ENCODE measurements around the gene SCAMP4. TPM values are rescaled to one million over a fixed set of nuclear protein-coding genes. Genes with fewer than 3 reads are reported as not detected.
A peak's percentile ranks its signal among the peaks of the same experiment; 100 is the strongest.
"Not testable (repeated sequence)": the region's sequence is repeated elsewhere in the genome, so short reads cannot be mapped to it uniquely, and the experiment has no call there.

The SCAMP4 gene
- polyA plus RNA-seq, 4 donors, result 31.3 to 39.4 (median 36.0) TPM

GRCh38 chr19:1883784-1884183 lies 21.4 kb upstream of the SCAMP4 start:
- Histone ChIP-seq H3K9me3 (ENCODE audit: control insufficient read depth in 2 of 2, insufficient read depth in 1 of 2, low read depth in 1 of 2, low read length in 1 of 2) (no peaks in the 10 kb centered on the region), H3K27me3 (ENCODE audit: control insufficient read depth in 3 of 3, insufficient read depth in 3 of 3, low read length in 3 of 3) (no peaks in the 10 kb centered on the region), H3K27ac (ENCODE audit: low read depth in 1 of 3, low read length in 2 of 3) (peak overlapping the region in 2 of 3 donors; percentile 42 to 77), H3K4me3 (ENCODE audit: low read depth in 1 of 3, low read length in 3 of 3) (peak overlapping the region in 2 of 3 donors; percentile 90 to 98), H3K4me1 (ENCODE audit: control insufficient read depth in 3 of 3, insufficient read depth in 2 of 3, low read depth in 1 of 3, low read length in 2 of 3) (peaks cover 0 to 13% (median 5%) of the 10 kb centered on the region in 3 donors), H3K36me3 (ENCODE audit: control insufficient read depth in 3 of 3, insufficient read depth in 2 of 3, low read depth in 1 of 3, low read length in 3 of 3) (peaks cover 0 to 37% (median 0%) of the 10 kb centered on the region in 3 donors)
- FAIRE-seq (no peak), DNase-seq (peak in 1 of 2 donors; percentile 37)
- 15 to 30% (median 19%) methylated on average over 8 of the region's 8 CpGs for WGBS, 3 donors

- H3K9me3 ChIP-seq (ENCODE audit: control insufficient read depth in 2 of 2, insufficient read depth in 1 of 2, low read depth in 1 of 2, low read length in 1 of 2), result no peaks in the 10 kb centered on the region
- peaks cover 0 to 13% (median 5%) of the 10 kb centered on the region in 3 donors for H3K4me1 ChIP-seq (ENCODE audit: control insufficient read depth in 3 of 3, insufficient read depth in 2 of 3, low read depth in 1 of 3, low read length in 2 of 3)
- FAIRE-seq (no peak), DNase-seq (peak; percentile 50 to 65)
- peak overlapping the region; percentile 76 to 80 (median 77) for H3K27ac ChIP-seq (ENCODE audit: low read depth in 1 of 3, low read length in 2 of 3)
- H3K36me3 ChIP-seq (ENCODE audit: control insufficient read depth in 3 of 3, insufficient read depth in 2 of 3, low read depth in 1 of 3, low read length in 3 of 3), result peaks cover 0 to 35% (median 0%) of the 10 kb centered on the region in 3 donors
- H3K4me3 ChIP-seq (ENCODE audit: low read depth in 1 of 3, low read length in 3 of 3), result peak overlapping the region; percentile 83 to 98 (median 90)
- H3K27me3 ChIP-seq (ENCODE audit: control insufficient read depth in 3 of 3, insufficient read depth in 3 of 3, low read length in 3 of 3), result no peaks in the 10 kb centered on the region
- 0 to 3% (median 0%) methylated on average over 11 of the region's 11 CpGs for WGBS, 3 donors
Measured at GRCh38 chr19:1884291-1884718, 20.9 kb upstream of the SCAMP4 start.

GRCh38 chr19:1884719-1885334 lies 20.4 kb upstream of the SCAMP4 start:
- H3K4me1 ChIP-seq (ENCODE audit: control insufficient read depth in 3 of 3, insufficient read depth in 2 of 3, low read depth in 1 of 3, low read length in 2 of 3), result peaks cover 0 to 13% (median 5%) of the 10 kb centered on the region in 3 donors
- H3K27ac ChIP-seq (ENCODE audit: low read depth in 1 of 3, low read length in 2 of 3), result peak overlapping the region; percentile 76 to 80 (median 77)
- no peaks in the 10 kb centered on the region for H3K27me3 ChIP-seq (ENCODE audit: control insufficient read depth in 3 of 3, insufficient read depth in 3 of 3, low read length in 3 of 3)
- DNase-seq, result peak in 1 of 2 donors; percentile 45
- WGBS, 3 donors, result 0 to 1% (median 0%) methylated on average over 22 to 56 of the region's 56 CpGs
- H3K9me3 ChIP-seq (ENCODE audit: control insufficient read depth in 2 of 2, insufficient read depth in 1 of 2, low read depth in 1 of 2, low read length in 1 of 2), result no peaks in the 10 kb centered on the region
- FAIRE-seq, result no peak
- H3K36me3 ChIP-seq (ENCODE audit: control insufficient read depth in 3 of 3, insufficient read depth in 2 of 3, low read depth in 1 of 3, low read length in 3 of 3), result peaks cover 0 to 35% (median 0%) of the 10 kb centered on the region in 3 donors
- H3K4me3 ChIP-seq (ENCODE audit: low read depth in 1 of 3, low read length in 3 of 3), result peak overlapping the region; percentile 83 to 98 (median 90)

DNA sequence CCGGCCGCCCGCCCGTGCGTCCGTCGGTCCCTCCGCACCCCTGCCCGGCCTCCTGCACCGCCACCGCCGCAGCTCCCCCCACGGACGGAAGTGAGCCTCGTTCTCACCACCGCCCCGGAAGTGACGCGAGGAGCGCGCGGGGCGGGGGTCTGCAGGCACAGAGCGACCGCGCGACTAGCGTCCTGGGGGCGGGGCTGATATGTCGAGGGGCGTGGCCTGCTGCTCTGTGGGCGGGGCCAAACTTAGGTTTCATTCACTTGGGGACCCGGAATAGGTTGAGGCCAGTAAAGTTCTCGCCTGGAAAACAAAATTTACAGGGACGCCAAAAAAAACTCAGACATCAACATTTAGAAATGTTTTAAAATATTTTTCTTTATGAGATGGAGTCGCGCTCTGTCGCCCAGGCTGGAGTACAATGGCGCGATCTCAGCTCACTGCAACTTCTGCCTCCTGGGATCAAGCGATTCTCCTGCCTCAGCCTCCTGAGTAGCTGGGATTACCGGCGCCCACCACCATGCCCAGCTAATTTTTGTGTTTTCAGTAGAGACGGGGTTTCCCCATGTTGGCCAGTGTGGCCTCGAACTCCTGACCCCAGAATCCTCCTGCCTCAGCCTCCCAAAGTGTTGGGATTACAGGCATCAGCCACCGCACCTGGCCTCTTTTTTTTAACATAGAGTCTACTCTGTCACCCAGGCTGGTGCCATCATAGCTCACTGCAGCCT lies 19.6 kb upstream of the SCAMP4 start, which contains the start of gene ABHD17A:
TSS of gene ABHD17A (minus strand) at position 99 of the 722 bp plus-strand sequence. CDS start 3,930 bp downstream, outside the sequence.
- Histone ChIP-seq H3K4me3 (ENCODE audit: low read depth in 1 of 3, low read length in 3 of 3) (peak within 1 kb of the TSS; percentile 83 to 98 (median 90)), H3K36me3 (ENCODE audit: control insufficient read depth in 3 of 3, insufficient read depth in 2 of 3, low read depth in 1 of 3, low read length in 3 of 3) (peaks cover 0 to 28% (median 0%) of the 10 kb centered on the region in 3 donors), H3K27ac (ENCODE audit: low read depth in 1 of 3, low read length in 2 of 3) (peak within 1 kb of the TSS; percentile 76 to 80 (median 77)), H3K4me1 (ENCODE audit: control insufficient read depth in 3 of 3, insufficient read depth in 2 of 3, low read depth in 1 of 3, low read length in 2 of 3) (peaks cover 0 to 13% (median 5%) of the 10 kb centered on the region in 3 donors)
- H3K27me3 ChIP-seq (ENCODE audit: control insufficient read depth in 3 of 3, insufficient read depth in 3 of 3, low read length in 3 of 3); FAIRE-seq; H3K9me3 ChIP-seq (ENCODE audit: control insufficient read depth in 2 of 2, insufficient read depth in 1 of 2, low read depth in 1 of 2, low read length in 1 of 2): not testable (repeated sequence)
- WGBS, 3 donors, result 19 to 25% (median 24%) methylated on average over 37 to 46 of the region's 46 CpGs
- DNase-seq, result peak; percentile 92 to 96

DNA sequence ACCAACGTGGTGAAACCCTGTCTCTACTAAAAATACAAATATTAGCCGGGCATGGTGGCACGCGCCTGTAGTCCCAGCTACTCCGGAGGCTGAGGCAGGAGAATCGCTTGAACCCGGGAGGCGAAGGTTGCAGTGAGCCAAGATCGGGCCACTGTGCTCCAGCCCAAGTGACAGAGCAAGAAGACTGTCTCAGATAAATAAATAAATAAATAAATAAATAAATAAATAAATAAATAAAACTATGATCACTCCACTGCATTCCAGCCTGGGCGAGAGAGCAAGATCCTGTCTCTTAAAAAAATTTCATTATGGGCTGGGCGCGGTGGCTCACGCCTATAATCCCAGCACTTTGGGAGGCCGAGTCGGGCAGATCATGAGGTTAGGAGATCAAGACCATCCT lies 18.8 kb upstream of the SCAMP4 start:
- Histone ChIP-seq H3K4me1 (ENCODE audit: control insufficient read depth in 3 of 3, insufficient read depth in 2 of 3, low read depth in 1 of 3, low read length in 2 of 3) (peaks cover 0 to 13% (median 5%) of the 10 kb centered on the region in 3 donors), H3K36me3 (ENCODE audit: control insufficient read depth in 3 of 3, insufficient read depth in 2 of 3, low read depth in 1 of 3, low read length in 3 of 3) (peaks cover 0 to 23% (median 0%) of the 10 kb centered on the region in 3 donors)
- not testable (repeated sequence) for FAIRE-seq; H3K9me3 ChIP-seq (ENCODE audit: control insufficient read depth in 2 of 2, insufficient read depth in 1 of 2, low read depth in 1 of 2, low read length in 1 of 2); H3K4me3 ChIP-seq (ENCODE audit: low read depth in 1 of 3, low read length in 3 of 3); H3K27me3 ChIP-seq (ENCODE audit: control insufficient read depth in 3 of 3, insufficient read depth in 3 of 3, low read length in 3 of 3); DNase-seq; H3K27ac ChIP-seq (ENCODE audit: low read depth in 1 of 3, low read length in 2 of 3)
- 91 to 93% (median 92%) methylated on average over 15 of the region's 15 CpGs for whole genome bisulfite sequencing, 3 donors

DNA sequence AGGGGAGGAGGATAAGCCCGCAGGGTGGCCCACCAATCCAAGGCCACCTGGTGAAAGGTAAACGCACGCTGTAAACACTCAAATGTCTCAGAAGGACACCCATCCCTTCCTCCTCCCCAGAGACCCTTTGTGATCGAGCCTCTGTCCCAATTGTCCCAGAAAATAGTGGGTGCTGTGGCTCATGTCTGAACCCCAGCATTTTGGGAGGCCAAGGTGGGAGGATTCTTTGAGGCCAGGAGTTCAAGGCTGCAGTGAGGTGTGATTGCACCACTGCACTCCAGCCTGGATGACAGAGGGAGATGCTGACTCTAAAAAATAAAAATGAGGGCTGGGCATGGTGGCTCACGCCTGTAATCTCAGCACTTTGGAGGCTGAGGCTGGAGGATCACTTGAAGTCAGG lies 16.8 kb upstream of the SCAMP4 start:
- H3K36me3 ChIP-seq (ENCODE audit: control insufficient read depth in 3 of 3, insufficient read depth in 2 of 3, low read depth in 1 of 3, low read length in 3 of 3), result peaks cover 0 to 5% (median 0%) of the 10 kb centered on the region in 3 donors
- DNase-seq (no peak), FAIRE-seq (no peak)
- no peaks in the 10 kb centered on the region for H3K27me3 ChIP-seq (ENCODE audit: control insufficient read depth in 3 of 3, insufficient read depth in 3 of 3, low read length in 3 of 3)
- H3K27ac ChIP-seq (ENCODE audit: low read depth in 1 of 3, low read length in 2 of 3), result no peak overlapping the region
- WGBS, 3 donors, result 83 to 92% (median 85%) methylated on average over 5 of the region's 5 CpGs
- H3K4me1 ChIP-seq (ENCODE audit: control insufficient read depth in 3 of 3, insufficient read depth in 2 of 3, low read depth in 1 of 3, low read length in 2 of 3), result peaks cover 0 to 11% (median 0%) of the 10 kb centered on the region in 3 donors
- no peaks in the 10 kb centered on the region for H3K9me3 ChIP-seq (ENCODE audit: control insufficient read depth in 2 of 2, insufficient read depth in 1 of 2, low read depth in 1 of 2, low read length in 1 of 2)
- no peak overlapping the region for H3K4me3 ChIP-seq (ENCODE audit: low read depth in 1 of 3, low read length in 3 of 3)

DNA sequence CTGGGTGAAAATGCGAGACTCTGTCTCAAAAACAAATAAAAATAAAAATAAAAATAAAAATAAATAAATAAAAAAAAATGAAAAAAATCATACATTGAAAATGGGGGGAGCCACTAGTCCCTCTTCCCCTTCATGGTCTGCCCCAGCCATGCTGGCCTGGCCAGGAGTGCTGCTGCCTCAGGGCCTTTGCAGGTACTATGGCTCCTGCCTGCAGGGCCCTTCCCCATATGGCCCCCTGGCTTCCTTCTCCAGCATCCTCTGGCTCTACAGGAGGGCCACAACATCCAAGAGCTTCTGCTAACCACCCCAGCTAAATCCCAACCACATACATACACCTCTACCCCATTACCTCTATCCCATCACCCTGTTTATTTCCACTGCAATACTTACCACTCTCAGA lies 15.3 kb upstream of the SCAMP4 start:
- WGBS, 3 donors, result 94 to 100% (median 98%) methylated on average over 1 of the region's 1 CpG
- DNase-seq (no peak), FAIRE-seq (no peak)
- no peaks in the 10 kb centered on the region for H3K27me3 ChIP-seq (ENCODE audit: control insufficient read depth in 3 of 3, insufficient read depth in 3 of 3, low read length in 3 of 3)
- no peak overlapping the region for H3K27ac ChIP-seq (ENCODE audit: low read depth in 1 of 3, low read length in 2 of 3)
- H3K36me3 ChIP-seq (ENCODE audit: control insufficient read depth in 3 of 3, insufficient read depth in 2 of 3, low read depth in 1 of 3, low read length in 3 of 3), result no peaks in the 10 kb centered on the region
- no peaks in the 10 kb centered on the region for H3K9me3 ChIP-seq (ENCODE audit: control insufficient read depth in 2 of 2, insufficient read depth in 1 of 2, low read depth in 1 of 2, low read length in 1 of 2)
- no peak overlapping the region for H3K4me3 ChIP-seq (ENCODE audit: low read depth in 1 of 3, low read length in 3 of 3)
- H3K4me1 ChIP-seq (ENCODE audit: control insufficient read depth in 3 of 3, insufficient read depth in 2 of 3, low read depth in 1 of 3, low read length in 2 of 3), result no peaks in the 10 kb centered on the region

DNA sequence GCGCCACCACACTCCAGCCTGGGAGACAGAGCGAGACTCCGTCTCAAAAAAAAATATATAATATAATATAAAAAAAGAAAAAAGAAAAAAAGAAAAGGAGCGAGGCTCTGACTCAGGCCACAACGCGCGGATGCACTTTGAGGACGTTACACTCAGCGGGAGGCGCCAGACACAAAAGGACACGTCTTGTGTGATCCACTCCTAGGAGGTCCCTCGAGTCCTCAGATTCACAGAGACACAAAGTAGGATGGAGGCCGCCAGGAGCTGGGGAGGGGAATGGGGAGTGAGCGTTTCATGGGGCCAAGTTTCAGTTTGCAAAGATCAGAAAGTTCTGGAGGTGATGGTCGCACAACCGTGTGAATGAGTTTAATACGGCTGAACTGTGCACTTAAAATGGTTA lies 11.4 kb upstream of the SCAMP4 start:
- H3K4me3 ChIP-seq (ENCODE audit: low read depth in 1 of 3, low read length in 3 of 3), result no peak overlapping the region
- FAIRE-seq (no peak), DNase-seq (no peak)
- no peak overlapping the region for H3K27ac ChIP-seq (ENCODE audit: low read depth in 1 of 3, low read length in 2 of 3)
- H3K9me3 ChIP-seq (ENCODE audit: control insufficient read depth in 2 of 2, insufficient read depth in 1 of 2, low read depth in 1 of 2, low read length in 1 of 2), result no peaks in the 10 kb centered on the region
- no peaks in the 10 kb centered on the region for H3K36me3 ChIP-seq (ENCODE audit: control insufficient read depth in 3 of 3, insufficient read depth in 2 of 3, low read depth in 1 of 3, low read length in 3 of 3)
- peaks cover 0 to 8% (median 0%) of the 10 kb centered on the region in 3 donors for H3K4me1 ChIP-seq (ENCODE audit: control insufficient read depth in 3 of 3, insufficient read depth in 2 of 3, low read depth in 1 of 3, low read length in 2 of 3)
- 87 to 89% (median 87%) methylated on average over 17 of the region's 17 CpGs for whole genome bisulfite sequencing, 3 donors
- no peaks in the 10 kb centered on the region for H3K27me3 ChIP-seq (ENCODE audit: control insufficient read depth in 3 of 3, insufficient read depth in 3 of 3, low read length in 3 of 3)
